ENCODE measurements around the gene DIAPH3. TPM values are rescaled to one million over a fixed set of nuclear protein-coding genes. Genes with fewer than 3 reads are reported as not detected.

The DIAPH3 gene
- total RNA-seq, 1 experiment from 2014 or later, result 27.6 TPM

GRCh38 chr13:59846845-59847620 is 316.7 kb downstream of the DIAPH3 start:
- Mint-ChIP-seq H3K27ac (0 out of 2 replicates have a peak overlapping the region, but pooled peaks have one; percentile 6), H3K27me3 (ENCODE audit: low read depth) (no peaks in the 10 kb centered on the region), H3K4me1 (peaks cover 23% of the 10 kb centered on the region), H3K9me3 (peaks cover 4% of the 10 kb centered on the region), H3K4me3 (no peak overlapping the region), H3K36me3 (0 out of 2 replicates have a peak, but pooled peaks cover 3% of the 10 kb centered on the region)
- ATAC-seq (peak; percentile 56), DNase-seq (ENCODE audit: low spot score) (no peak)
- POLR2A ChIA-PET, result no interaction called here
- CTCF ChIA-PET, result no interaction called here
- peak; percentile 31; the same call in 1 of the 2 replicates for TF ChIP-seq ZNF121 (CRISPR knock-in tag; IDR thresholded peaks at IDR 0.05)
- TF ChIP-seq E2F5 (CRISPR knock-in tag; IDR thresholded peaks at IDR 0.05), result no peak

GRCh38 chr13:59843040-59843439 is 320.7 kb downstream of the DIAPH3 start:
- POLR2A ChIA-PET, result no interaction called here
- peak; percentile 57 for ATAC-seq
- TF ChIP-seq PREB (CRISPR knock-in tag; IDR thresholded peaks at IDR 0.05; ENCODE audit: borderline replicate concordance) (no peak), ZSCAN18 (CRISPR knock-in tag; IDR thresholded peaks at IDR 0.05) (no peak), AR (CRISPR knock-in tag; IDR thresholded peaks at IDR 0.05) (no peak), FOXP4 (CRISPR knock-in tag; IDR thresholded peaks at IDR 0.05) (no peak), NR2C2 (CRISPR knock-in tag; IDR thresholded peaks at IDR 0.05) (no peak), ZNF396 (CRISPR knock-in tag; IDR thresholded peaks at IDR 0.05; ENCODE audit: borderline replicate concordance) (no peak), NFYB (CRISPR knock-in tag; conservative IDR thresholded peaks at IDR 0.05; ENCODE audit: low read depth) (no peak), CREB1 (CRISPR knock-in tag; IDR thresholded peaks at IDR 0.05) (no peak), STAT6 (CRISPR knock-in tag; conservative IDR thresholded peaks at IDR 0.05; ENCODE audit: low read depth) (no peak), ATF1 (CRISPR knock-in tag; IDR thresholded peaks at IDR 0.05) (no peak)
- H3K36me3 Mint-ChIP-seq, result no peaks in the 10 kb centered on the region
- H3K9me3 Mint-ChIP-seq, result no peaks in the 10 kb centered on the region
- H3K4me1 Mint-ChIP-seq, result peaks cover 31% of the 10 kb centered on the region
- H3K27ac Mint-ChIP-seq, result peak overlapping the region; percentile 51; the same call in 1 of the 2 replicates
- no peak overlapping the region for H3K4me3 Mint-ChIP-seq
- CTCF ChIA-PET, result interaction anchor here (0.6 kb wide), 1 partner anchor 292 kb away, joined by 3 read pairs; no protein-coding TSS in a partner anchor
- H3K27me3 Mint-ChIP-seq (ENCODE audit: low read depth), result no peaks in the 10 kb centered on the region
- DNase-seq (ENCODE audit: low spot score), result no peak

Data from WTC11 (cell line).